HG02885 (cell line): ENCODE results near the gene EIF2B1.

Source experiments
- ATAC-seq: cut with Tn5 transposase; IDR thresholded peaks from one replicate; pipeline ENCODE4 v1.9.1; 2021; ENCODE audit warnings: mild to moderate bottlenecking; ENCODE audit not compliant: unreplicated experiment, poor library complexity

The EIF2B1 gene

DNA sequence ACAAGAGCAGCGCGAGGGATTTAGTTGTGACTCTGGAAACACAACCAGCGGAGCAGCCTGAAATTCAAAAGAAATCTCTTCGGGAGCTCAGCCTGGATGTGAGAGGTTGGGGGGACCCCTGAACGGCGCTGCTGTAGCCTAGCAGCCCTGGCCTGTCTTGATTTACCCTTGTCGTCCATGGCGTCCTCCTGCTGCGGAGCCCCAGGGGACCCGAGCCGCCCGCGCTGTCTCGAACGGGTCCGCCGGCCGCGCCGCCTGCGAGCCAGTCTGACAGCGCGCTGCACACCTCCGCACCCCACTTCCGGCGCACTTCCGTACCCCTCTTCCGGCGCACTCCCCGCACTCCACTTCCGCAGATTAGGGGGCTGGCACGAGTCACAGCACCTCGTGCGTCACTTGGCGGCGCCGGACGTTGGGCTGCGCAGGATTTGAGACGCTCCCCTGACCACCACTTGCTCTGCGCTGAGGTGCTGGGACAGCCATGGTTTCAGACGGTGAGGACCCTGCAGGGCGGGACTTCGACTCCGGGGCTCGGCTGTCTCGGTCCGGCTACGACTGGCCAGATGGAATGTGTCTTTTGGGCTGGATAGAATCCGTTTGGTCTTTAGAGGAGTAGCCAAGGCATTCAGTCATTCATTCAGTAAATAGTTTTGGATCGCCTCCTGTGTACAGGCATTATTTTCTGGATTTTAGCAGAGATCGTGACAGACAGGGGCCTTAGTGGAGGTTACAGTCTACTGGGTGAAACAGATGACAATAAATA lies at the start of gene EIF2B1, which contains the start of gene GTF2H3:
TSS of gene EIF2B1 (minus strand) at position 308 of the 763 bp plus-strand sequence. CDS start at position 179, 129 bp downstream.
TSS of gene GTF2H3 (plus strand) at position 451 of the 763 bp plus-strand sequence. CDS start at position 482, 31 bp downstream.
- ATAC-seq = peak; percentile 95

DNA sequence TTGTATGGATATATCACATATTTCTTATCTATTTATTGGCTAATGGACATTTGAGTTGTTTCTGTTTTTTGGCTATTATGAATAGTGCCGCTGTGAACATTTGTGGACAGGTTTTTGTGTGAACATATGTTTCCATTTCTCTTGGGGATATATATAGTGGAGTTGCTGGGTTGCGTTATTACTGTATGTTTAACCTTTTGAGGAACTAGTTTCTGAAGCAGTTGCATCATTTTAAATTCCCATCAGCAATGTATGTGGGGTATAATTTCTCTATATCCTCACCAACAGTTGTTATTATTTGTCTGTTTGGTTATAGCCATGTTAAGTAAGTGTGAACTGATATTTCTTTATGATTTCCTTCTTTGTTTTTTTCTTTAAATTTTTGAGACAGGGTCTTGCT lies 48.1 kb upstream of the EIF2B1 start:
- ATAC-seq = peak; percentile 64

DNA sequence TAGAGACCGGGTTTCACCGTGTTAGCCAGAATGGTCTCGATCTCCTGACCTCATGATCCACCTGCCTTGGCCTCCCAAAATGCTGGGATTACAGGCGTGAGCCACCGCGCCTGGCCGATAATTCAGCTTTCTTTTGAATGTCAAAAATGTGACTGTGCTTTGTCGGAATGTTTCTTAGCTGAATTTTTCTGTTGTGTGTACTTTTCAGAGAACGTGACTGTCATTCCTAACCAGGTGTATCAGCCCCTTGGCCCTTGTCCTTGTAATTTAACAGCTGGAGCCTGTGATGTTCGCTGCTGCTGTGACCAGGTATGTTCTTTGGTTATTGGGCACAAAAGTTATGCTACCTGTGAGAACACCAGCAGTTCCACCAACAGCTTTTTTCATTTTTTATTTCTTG lies 45.5 kb upstream of the EIF2B1 start:
- no peak for ATAC-seq

DNA sequence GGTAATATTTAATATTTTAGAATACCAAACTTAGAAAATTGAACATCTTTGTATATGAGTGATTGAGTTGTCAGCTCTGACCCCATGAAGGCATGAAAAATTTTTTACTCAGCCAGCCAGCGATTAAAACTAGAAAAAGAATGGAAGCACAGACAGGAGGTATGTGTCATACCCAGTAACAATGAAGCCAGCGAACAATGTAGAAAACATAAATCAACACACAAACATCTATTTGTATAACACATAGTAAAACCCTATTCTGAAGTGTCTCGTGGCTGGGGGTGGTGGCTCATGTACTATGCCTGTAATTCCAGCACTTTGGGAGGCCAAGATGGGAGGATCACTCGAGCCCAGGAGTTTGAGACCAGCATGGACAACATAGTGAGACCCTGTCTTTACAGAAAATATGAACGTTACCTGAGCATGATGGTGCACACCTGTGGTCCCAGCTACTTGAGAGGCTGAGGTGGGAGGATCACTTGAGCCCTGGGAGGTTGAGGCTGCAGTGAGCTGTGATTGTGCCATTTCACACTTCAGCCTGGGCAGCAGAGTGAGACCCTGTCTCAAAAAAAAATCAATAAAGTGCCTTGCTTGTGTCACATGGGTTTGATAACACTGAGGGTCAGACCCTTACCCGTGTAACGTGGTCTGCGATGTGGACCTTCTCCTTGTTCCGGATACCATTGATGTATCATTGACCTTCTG lies 43.3 kb upstream of the EIF2B1 start:
- no peak for ATAC-seq

DNA sequence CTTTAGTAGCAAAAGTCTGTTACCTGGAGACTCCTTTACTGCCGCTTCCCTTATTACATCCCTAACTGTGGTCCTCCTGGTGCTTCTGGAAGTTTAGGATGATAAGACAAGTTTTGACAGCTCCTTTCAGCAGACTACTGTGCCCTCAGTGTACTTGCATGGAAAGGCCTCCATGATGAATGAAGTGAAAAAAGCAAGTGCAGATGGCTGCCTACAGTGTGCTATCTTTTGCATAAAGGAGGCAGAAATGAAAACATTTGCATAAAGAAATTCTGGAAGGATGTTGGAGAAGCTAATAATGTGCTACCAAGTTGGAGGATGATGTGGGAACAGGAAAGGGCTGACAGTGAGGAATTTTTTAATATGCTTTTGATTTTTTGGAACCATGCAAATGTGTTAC lies 42.0 kb upstream of the EIF2B1 start:
- no peak for ATAC-seq

DNA sequence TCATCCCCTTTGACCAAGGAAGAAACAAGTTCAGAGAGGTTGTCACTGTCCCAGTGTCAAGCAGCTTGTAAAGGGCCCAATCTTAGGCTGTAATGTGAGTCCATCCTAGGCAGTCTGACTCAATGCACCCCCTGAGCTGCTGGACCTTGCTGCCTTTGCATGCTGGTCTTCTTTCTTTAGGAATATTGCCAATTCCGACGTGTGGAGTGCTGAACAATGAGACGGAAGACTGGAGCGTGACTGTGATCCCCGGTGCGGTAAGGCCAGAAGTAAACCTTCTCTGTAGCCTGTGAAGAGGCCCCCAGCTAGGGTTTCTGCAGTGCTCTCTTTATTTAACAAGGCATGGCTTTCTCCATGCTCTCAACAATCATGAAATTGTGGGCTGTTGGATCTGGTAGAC lies 38.4 kb upstream of the EIF2B1 start:
- no peak for ATAC-seq

DNA sequence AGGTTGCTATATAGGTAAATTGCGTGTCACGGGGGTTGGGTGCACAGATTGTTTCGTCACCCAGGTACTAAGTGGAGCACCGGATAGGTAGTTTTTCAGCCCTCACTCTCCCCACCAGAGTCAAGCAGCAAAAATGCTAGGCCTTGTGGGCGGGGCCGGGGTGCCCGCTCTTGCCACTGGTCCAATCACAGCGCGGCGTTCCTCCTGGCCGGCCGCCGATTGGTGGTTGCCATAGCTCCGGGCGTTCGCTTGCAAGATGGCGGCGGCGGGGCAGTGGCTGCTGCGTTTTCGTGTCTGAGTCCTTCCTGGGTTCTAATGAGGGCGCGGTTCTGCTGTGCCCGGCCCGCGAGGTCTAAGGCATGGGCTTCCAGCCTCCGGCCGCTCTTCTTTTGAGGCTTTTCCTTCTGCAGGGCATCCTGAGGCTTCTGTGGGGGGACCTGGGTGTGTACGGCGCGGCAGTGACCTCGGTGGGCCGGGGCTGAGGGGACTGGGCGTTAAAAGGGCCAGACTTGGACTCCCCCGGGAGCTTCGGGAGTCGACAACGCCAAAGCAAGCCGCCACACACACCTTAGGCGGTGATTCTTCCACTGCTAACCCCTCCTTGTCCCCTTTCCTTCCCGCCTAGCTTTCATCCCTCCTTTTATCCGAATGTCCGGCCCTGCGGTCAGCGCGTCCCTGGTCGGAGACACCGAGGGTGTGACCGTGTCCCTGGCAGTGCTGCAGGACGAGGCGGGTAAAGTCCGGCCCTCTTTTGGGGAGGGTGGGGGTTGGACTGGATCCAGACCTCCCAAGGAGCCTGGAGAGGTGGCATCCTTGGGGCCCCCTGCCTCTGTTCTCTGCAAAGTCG lies 37.6 kb upstream of the EIF2B1 start, which contains the start of gene TCTN2:
TSS of gene TCTN2 (plus strand) at position 232 of the 847 bp plus-strand sequence. CDS start at position 360, 128 bp downstream.
- peak; percentile 100 for ATAC-seq

DNA sequence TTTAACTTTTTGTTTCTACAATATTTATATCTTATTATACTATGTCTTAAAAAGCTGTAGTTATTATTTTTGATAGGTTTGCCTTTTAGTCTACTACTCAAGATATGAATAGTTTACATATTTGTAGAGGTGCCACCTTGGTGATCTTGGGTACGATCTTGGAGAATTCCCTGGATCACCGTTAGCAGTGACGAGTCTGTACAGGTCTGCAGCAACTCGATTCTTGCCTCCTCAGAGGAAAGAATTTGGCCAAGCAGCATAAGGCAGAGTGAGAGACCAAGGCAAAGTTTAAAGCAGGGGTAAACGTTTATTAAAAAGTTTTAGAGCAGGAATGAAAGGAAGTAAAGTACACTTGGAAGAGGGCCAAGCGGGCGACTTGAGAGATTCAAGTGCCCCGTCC lies 34.3 kb upstream of the EIF2B1 start:
- no peak for ATAC-seq

DNA sequence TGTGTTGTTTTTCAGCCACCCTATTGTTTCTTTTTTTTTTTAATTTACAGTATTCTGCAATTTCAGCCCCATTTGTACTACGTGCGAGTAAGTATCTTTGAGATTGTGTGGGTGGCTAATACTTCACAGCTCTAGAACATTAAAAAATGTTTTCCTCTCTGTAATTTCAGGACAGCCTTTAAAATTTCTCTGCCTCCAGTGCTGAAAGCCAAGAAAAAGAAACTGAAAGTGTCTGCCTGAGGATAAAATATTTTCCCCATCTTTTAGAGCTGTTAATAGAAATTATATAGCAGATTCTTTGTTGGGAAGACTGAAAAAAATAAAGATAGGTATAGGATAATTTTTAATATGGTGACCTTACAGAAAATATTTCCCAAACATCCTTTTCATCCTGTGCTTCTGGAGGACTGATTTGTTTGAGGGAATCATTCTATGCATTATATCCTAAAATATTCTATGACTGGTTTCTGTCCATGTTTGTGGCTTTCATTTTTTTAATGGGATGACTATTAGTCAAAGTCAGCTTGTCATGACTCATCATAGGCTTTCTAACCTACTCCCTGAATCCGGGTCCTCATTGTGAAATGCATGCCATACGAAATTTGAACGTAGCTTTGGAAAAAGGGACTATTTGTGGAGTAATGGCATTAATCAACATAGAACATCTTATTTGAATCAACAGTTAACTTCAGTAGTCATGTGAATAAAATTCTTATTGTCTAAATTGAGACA lies 26.7 kb upstream of the EIF2B1 start:
- no peak for ATAC-seq

DNA sequence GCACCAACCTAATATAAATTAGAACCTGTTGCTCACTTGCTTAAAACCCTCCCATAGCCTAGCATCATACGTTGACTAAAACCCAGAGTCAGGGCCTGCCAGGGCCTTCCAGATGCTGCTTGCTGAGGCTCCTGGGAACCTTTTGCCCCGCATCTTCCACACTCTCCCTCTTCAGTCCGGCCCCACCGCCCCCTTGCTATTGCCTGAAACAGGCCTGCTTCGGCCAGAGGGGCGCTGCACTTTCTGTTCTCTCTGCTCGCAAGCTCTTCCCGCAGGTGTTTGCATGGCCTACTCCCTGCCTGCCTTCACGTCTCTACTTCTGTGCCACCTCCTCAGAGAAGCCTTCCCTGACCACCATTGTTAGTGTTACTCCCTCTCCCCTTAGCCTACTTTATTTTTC lies 23.7 kb upstream of the EIF2B1 start:
- no peak for ATAC-seq

DNA sequence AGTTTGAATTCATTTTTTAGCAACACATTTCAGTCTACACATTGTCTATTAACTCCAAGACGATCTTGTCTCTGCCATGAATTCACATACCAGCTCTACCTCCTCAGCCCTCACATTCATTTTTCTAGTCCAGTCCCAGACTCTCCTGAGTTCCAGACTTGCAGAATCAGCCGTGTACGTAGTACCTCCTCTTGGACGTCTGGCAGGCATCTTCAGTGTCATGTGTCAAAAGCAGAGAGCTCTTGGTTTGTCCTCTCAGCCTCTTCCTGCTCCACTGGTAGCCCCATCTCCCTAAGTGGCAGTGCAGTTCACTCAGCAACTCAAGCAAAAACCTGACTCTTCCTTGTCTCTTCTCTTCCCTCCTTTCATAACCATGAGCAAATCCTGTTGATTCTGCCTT lies 22.9 kb upstream of the EIF2B1 start:
- ATAC-seq = no peak

DNA sequence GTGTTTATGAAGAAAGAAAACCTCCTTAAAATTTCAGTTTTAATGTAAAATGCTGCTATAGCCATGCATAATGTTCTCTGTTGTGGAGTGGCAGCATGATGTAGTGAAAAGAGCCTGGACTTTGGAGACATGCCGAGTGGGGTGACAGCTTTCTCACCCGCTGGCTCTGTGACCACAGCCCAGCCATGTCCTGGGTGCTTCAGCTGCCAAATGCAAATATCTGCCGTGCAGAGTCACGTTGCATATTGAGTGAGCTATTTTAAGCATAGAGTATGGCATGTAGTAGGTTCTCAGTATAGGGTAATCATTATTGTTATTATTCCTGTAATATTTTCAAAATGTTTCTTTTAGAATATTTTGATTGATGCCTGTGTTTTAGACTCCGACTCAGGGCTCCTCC lies 21.9 kb upstream of the EIF2B1 start:
- peak; percentile 79 for ATAC-seq

DNA sequence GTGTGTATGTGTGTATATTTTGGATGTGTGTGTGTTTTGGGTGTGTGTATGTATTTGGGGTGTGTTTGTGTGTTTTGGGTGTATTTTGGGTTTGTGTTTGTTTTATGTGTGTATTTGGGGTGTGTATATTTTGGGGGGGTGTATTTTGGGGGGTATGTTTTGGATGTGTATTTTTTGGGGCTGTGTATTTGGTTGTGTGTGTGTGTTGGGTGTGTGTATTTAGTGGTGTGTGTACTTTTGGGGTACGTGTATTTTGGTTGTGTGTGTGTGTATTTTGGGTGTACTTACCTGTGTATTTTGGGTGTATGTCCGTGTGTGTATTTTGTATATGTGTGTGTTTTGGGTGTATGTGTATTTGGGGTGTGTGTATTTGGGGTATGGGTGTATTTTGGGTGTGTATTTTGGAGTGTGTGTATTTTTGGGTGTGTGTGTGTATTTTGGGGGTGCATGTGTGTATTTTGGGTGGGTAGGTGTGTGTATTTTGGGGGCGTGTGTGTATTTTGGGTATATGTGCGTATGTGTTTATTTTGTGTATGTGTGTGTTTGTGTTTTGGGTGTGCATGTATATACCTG lies 20.7 kb upstream of the EIF2B1 start:
- ATAC-seq = no peak

DNA sequence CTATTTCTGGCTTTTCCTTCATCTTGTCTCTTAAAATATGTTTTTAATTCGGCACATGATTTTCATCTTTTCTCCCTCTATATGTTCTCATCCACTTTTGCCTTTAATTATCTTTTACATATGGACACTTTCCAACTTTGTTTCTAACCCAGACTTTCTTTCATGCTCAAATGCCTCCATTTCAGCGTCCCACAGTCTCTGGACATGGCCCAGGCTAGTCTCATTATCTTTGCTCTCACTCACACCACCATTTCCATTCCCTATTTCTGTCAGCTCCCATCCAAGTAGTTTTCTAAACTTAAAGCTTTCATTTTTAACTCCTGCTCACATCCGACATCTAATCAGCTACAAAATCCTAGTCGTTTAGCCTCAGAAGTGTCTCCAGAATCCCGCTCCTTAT lies 14.9 kb upstream of the EIF2B1 start:
- no peak for ATAC-seq

DNA sequence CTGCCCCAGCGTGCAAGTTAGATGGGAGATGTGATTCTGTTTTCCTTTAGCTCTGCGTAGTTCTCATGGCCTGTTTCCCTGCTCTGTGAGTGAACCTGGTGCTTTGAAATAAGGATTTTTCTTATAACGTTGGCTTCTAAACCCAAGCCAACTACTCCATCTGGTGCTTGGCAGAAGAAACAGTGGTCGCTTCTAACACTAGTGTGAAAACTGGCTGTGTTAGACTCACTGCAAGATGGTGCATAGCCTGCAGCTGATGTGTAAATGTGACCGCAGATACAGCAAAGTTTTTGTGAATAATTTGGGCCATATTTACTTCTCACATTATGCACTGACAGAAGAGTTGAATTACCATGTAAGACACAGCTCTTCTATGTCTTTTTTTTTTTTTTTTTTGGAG lies 12.4 kb upstream of the EIF2B1 start:
- ATAC-seq = no peak

DNA sequence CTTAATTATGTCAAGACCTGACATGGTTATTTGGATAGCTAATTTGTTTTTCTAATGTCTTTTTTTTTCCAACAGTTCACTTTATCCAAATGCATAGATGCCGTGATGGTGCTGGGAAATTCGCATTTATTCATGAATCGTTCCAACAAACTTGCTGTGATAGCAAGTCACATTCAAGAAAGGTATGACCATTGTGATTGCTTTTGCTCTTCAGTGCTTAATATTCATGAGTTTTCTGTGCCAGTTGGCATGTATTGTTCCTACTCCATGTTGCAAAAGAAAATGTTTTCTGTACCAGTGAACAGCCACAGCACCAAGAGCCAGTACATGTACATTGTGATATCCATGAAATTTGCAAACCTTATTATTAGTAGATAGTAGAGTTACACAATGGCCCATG lies 11.9 kb upstream of the EIF2B1 start:
- ATAC-seq = no peak

DNA sequence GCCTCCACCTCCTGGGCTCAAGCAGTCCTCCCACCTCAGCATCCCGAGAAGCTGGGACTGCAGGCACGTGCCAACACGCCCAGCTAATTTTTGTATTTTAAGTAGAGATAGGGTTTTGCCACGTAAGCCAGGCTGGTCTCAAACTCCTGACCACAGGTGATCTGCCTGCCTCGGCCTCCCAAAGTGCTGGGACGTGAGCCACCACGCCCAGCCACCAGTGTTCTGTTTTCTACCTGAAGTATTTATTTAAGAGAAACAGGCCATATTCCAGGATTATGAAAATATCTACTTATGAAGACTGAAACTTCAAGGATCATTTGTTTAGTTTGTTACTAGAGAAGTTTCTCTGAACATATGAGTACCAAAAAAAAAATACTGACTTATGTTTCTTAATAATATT lies 10.4 kb upstream of the EIF2B1 start:
- no peak for ATAC-seq

DNA sequence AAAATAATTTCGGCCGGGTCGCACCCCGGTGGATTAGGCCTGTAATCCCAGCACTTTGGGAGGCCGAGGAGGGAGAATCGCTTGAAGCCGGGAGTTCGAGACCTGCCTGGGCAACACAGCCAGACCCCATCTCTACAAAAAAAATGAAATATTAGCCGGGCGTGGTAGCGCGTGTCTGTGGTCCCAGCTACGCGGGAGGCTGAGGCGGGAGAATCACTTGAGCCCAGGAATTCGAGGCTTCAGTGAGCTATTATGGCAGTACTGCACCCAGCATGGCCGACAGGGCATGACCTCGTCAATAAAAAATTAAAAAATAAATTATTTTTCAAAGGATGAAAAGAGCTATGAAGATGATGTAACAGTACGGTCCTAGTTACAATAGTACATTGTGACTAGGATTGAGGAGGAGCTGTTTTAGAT lies 666 bp upstream of the EIF2B1 start:
- ATAC-seq = no peak

DNA sequence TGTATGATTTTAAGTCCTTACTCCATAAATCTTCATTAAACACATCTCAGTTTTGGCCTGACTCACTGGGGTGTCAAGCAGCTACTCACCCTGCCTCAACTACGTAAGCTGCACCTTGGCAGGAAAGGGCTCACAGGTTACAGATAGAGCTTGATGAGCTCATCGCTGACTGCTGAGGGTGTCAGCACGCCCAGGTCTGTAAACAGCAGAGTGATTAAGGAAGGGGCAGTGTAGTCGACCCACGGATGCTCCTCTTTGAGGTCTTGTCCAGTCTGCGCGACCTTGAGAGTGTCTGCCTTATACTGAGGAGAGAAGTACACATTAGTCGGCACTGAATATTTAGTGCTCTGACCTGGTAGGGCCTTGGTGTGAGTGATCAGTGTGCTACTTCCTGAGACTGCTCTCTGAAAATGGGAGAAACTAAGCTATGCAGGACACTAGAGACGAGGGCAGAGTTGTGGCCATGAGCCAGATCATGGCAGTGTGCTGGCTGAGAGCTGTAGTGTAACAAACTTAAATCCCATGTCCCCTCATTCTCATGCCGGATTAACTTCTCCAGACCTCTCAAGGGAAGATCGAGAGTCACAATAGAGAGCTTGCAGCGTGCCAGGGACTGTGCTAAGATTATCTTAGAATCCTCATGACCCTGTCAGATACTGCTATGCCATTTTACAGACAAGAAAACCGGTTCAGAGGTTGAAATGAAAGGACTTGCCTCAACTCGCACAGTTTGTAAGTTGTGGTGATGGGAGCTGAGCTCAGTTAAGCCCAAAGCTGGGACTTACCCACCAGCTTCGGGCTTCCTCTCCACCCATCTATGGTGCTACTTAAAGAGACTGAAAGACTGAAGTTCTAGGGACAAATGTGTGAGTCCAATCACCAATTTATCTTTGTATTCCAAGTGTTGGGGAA lies 11.6 kb downstream of the EIF2B1 start:
- ATAC-seq = no peak
